Panc1 (cell line): Measurements from ENCODE around the gene TRIM3.

Experiments
- CTCF ChIP-seq: fragments of 450-650 bp; IDR thresholded peaks from 2 replicates; pipeline ENCODE4 v1.5.1; 2017; ENCODE audit warnings: mild to moderate bottlenecking
- TCF7L2 ChIP-seq: IDR thresholded peaks from 2 replicates; pipeline ENCODE4 v1.6.1; 2011; ENCODE audit warnings: mild to moderate bottlenecking, low read depth, low read length, inconsistent platforms

GRCh38 chr11:6413791-6414201 lies 59.9 kb downstream of the TRIM3 start:
- TF ChIP-seq TCF7L2: no peak
- TF ChIP-seq CTCF: no peak
